GM18520 (cell line): Measurements from ENCODE around the gene MED27.

Source experiments
- ATAC-seq: cut with Tn5 transposase; IDR thresholded peaks from one replicate; pipeline ENCODE4 v1.9.1; 2021; ENCODE audit not compliant: unreplicated experiment

MED27 gene

DNA sequence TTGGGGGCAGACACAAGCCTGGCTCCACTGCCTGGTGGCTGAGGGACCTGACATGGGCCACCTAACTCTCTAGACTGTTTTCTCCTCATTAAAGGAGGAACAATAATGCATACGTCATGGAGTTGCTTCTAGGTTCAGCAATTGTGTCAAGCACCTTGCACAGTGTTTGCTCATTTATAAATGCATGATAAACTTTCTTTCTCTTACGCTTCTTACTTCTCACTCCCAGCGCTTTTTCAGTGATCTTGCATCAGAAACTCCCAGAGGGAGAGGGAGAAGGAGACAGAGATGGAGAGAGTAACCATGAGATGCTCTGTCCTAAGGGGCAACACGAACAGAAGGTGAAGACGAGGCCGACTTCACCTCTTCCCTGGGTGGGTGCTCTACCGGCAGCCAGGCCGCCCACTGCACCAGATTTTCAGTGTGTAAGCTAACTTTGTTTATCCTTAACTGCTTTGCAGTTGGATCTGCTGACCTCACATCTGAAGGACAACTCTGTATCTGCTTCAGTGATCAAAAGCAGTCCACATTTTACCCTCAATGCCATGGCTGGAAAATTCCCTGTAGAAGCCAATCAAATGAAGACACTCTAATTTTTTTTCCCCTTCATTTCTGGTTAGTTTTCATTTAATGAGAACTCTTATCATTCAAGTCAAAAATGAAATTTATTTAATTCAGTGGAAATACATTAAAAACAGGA lies 35.3 kb downstream of the MED27 start:
- no peak for ATAC-seq

DNA sequence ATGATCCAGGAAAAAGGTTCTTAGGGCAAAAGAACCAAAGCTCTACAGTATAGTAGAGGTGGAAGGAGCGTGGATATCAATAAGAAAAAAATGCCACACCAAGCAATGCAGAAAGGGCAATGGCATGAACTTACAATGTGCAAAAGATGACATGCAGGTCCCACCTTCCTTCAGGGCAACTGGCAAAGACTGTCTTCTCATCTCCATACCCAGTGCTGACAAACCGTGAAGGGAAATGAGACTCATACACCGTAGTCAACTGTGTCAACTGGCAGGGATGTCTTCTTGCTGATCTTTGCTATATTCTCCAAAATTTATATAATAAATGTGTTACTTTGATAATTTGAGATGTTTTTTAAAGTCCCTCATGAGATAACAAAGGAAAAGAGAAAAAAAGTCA lies 36.0 kb downstream of the MED27 start:
- ATAC-seq: no peak

DNA sequence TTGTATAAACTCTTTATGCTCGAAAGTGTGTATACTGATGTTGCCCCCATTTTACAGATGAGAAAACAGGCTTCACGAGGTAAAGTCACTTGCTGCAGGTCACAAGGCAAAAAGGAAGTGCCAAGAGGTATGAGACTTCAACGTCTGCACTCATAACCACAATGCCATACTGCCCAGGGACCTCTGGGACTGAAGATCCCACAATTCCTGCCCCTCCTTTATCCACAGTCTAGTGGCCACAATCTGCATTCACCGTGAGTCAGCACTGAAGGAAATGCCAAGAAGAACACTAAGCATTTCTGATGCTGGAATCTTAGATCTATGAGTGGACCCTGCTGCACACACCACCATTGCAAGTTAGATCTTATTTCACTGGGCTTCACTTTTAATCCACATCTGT lies 37.3 kb downstream of the MED27 start:
- ATAC-seq: no peak

DNA sequence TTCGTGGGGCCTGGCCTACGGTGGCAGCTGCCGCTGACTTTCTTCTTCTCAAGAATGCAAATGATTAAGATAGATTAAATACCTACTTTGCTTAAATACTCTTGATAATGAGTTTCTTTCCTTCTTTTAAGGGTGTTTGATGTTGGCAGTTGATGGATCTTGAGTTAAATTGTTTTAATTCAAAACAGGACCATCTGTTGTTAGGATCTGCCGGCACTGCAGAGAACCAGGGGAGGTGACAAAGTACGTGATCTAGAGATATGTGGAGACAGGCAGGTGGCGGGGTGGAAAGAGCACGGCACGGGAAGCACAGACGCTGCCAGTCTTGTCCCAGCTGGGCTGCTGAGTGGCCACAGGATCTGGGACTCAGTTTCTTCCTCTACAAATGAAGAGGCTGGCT lies 37.9 kb downstream of the MED27 start:
- no peak for ATAC-seq

DNA sequence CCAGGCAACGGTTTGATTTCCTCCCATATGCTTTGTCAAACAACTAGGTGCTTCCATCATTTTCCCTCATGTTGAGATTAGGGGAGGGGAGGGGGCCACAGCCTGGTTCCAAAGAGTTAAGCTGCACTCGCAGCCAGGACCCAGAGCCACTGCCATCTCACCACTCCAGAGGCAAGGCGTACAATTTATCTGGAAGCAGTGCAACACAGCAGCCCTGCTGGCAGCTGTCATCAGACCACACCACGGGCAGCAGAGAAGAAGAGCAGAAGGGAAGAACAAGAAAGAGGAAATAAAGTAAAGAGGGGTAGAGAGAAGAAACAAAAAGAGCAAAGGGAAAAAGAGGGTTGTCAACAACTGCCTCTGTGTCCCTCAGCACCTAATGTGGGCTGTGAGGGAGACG lies 38.9 kb downstream of the MED27 start:
- no peak for ATAC-seq

DNA sequence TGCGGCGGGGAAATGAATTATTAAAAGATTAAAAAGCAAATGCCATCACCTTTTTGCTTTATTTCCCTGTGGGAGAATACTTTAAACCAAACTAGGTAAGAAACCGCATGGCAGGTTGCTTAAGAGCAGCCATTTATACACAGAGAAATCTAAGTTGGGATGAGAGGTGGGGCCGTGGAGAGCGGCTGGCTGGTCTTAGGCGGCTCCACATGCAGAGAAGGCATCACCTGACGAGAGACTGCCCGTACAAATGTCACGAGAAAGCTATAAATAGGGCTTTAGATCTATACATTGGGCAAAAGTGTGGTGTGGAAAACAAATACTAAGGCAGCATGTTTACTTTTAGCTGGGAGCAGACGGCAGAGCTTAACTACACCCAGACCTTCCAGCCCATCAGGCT lies 39.4 kb downstream of the MED27 start:
- ATAC-seq: no peak

DNA sequence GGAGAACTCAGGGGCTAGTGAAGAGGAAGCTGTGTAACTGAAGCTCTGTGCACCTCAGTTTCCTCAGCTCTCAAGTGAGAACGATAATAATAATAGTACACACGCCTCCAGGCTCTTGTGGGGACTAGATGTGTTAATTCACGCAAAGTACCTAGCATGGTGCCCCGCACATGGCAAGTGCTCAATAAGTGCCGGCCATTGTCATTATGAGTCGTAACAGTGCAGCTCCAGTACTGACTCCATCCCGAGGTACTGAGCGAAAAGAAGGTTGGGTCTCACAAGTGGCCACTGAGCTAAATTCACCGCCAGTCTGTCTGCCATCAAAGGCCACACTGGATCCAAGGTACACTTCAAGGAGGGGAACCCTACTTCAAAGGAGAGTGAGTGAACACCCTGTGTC lies 40.4 kb downstream of the MED27 start:
- ATAC-seq: no peak

DNA sequence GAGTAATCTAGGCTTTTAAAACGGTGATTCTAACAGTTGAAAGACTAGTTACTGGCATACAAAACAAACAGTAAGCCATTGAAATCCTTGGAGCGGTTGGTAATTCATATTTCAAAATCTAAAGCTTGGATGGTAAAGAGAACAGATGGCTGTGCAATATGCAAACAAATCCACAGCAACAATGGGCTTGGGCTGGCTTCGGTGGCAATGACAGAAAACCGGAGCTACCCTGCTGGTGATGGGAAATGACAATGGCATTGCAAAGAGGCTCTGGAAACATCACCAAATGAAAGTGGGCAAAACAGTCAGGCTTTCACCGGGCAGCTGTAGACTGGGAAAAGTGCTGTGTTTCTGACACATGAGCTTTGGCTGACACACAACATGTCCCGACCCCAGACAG lies 42.2 kb downstream of the MED27 start:
- no peak for ATAC-seq

DNA sequence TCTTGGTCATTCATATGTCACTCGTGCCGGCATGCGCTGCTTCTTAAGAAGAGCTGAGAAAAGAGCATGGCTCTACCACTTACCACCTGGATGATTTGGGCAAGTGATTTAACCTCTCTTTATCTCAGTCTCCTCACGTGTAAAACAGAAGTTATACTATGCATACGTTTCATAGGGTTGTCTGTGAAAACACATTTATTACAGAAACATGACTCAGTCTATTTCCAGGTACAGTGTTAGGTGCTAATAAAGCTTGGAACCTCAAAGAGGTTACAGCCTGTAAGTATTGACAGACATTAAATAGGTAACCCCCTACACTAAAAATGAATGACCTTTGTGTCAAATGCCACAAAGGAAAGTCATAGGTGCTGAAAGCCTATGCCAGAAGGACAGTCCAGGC lies 43.1 kb downstream of the MED27 start:
- no peak for ATAC-seq

DNA sequence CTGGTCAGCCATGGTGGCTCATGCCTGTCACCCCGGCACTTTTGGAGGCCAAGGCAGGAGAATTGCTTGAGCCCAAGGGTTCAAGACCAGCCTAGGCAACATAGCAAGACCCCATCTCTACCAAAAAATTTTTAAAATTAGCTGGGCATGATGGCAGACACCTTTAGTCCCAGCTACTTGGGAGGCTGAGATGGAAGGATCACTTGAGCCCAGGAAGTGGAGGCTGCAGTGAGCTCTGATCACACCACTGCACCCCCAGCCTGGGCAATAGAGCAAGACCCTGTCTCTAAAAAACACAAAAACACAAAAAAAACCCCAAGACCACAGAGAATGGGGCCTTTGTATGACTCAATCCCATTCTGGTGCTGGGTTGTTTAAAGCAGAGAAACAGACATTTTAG lies 44.0 kb downstream of the MED27 start:
- ATAC-seq: no peak

DNA sequence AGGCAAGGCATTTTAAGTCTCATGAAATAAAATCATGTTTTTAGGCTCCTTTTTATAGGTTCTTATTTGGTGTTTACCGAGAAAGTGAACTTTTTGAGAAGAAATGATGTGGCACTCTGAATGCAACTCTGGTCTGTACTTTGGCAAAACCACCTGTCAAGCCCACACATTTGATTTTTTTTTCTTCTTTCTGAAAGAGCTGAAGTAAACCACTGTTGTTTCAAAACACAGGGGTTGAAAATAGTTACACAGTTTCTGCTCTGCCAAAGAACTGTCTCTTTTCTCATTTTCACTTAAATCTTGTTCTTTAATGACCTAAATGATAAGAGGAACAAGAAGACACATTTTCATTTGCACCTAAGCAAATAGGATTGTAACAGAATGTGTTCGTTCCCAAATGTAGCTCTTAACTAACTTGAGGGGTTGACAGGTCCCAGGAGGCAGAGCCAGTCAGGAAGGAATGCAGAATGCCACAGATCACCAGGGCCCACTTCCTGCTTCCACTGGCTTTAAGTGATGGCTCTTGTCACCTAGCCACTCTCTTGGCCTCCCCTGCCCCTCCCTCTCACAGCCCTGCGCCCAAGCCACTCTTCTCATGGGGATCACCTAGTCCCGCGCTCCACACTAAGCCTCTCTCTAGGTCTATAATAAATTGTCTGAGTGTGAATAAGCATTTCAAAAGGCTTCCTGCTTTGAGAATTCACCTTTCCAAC lies 47.3 kb downstream of the MED27 start:
- no peak for ATAC-seq

DNA sequence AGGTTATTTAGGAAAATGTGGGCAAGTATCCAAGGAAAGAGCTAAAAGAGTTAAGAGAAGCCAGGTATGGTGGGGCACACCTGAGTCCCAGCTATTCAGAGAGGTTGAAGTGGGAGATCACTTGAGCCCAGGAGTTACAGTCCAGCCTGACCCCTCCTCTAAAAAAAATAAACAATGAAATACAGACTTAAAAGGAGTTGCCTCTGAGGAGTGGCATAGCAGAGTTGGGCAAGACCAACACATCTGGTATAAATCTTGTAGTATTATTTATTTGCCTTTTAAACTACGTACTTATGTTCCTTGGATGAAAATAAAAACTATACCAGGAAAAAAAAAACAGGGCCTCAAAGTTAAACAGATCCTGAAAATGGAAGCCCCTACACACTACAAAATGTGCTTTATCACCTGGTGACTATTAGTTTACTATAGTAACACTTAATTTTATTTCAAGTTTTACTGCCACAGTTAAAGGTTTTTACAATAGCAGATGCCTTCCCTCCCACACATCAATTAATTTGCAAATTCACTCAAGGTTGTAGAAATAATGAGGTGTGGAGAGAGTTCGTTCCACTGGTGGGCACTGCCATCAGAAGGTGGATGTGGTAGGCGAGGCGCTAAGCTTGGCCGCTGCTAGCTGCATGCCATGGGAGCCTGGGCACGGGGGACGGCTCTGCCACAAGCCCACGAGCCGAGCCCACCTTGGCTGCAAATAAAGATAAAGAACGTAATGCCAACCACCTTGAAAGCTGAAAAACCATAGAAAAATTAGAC lies 48.0 kb downstream of the MED27 start:
- no peak for ATAC-seq

DNA sequence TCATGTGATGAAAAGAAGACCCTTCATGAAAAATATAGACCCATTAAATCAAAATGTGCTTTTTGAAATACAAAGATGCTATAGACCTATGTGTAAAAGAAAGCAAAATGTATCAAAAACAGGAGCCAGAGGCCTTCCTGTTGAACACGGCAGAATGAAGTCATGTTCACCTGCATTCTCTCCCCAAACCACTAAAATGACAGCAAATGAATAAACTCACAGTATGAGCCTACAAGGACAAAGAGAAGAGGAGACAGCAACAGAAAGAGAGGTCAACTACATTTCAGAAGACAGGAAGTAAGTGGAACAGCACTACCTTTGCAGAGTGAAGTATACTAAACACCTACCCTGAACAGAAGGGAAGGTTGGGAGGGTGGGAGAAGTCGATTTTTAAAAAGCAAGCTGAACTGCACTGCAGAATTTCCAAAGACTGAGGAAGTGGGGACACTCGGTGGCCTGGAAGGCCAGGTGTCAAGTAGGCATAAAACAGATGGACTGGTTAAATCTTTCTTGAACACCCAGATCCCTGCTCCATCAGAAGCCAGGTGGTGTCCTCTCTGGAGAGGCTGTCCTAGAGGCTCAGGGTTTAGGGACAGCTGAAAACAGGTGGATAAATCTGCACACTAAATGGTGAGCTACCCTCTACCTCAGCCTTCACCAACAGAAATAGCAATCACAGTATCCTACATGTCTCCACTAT lies 48.9 kb downstream of the MED27 start:
- ATAC-seq: no peak

DNA sequence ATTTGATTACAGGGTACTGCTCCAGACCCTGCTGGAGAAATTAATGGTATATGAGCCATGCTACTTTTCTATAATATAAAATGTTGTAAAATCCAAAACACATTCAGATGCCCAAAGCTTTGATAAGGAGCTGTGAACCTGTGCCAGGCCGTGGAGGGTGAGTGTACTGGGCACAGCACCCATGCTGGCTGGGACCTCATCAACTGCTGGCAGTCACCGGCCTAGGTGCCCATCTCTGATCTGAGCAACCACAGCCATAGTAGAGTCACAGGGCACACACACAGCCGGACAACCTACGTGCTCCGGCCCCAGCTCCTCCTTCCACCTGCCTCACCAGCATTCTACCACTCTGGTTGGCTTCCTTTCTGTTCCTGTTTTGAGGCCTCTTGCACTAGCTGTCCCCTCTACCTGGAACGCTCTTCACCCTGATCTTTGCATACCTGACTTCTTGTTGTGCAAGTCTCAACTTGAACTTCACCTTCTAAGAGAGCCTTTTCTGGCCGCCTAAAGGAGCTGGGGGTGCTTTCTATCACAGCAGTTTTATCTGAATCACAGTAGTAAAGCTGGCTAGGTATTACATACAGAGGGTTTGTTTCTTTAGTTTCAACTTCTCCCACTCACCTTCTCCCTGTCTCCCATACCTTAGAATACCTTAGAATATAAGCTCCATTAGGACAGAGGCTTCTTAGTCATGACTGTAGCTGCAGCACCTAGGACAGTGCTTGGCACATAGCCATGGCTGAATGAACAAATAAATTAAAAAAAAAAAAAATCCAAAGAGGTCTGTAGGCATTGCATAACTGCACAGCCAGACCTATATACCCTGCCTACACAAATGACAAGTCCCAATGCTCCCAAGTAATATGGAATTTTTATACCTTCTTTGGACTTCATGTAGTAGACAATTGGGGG lies 51.7 kb downstream of the MED27 start:
- no peak for ATAC-seq

DNA sequence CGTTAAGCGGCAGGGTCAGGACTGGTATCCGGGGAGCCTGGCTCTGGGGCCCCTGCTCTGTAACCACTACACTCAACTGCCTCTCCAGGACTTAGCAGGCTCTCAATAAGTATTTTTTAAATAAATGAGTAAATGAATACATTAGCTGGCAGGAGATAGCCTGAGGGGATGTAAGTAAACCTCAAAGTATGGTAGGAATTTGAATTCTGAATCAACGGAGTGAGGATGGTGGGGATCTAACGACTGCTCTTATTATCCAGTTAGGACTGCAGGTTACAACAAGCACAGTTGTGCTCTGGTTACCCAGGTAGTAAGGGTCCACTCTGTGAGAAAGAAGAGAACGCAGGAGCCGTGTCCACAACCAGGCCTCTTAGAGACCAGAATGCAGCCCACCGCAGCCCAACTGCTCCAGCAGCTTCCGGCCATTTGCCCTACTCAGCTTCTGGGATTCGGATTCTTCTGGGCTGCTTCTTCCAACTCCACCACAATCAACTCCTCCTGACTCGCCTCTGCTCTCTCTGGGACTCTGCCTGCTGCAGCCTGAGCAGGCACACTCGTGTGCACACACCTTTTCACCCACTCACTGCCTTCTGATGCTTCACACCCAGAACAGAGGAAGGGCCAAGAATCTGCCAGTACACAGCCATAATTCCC lies 52.6 kb downstream of the MED27 start:
- no peak for ATAC-seq

DNA sequence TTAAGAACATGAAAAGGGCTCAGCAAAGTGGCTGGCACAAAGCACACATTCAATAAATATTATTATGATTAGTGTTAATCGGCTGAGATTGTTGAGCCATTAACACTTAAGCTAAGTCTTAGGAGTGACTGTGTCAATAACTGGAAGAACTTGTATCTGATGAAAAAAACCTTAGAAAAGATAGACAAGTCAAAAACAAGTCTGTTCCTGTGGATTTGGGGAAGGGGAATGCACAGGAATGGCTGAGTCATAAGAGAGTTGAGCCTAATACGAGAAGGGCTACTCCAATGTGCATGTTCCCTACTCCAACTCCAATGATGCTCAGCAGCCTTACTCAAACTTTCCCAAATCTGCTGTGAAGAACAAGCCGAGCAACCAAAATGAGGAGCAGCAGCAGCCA lies 53.9 kb downstream of the MED27 start:
- no peak for ATAC-seq

DNA sequence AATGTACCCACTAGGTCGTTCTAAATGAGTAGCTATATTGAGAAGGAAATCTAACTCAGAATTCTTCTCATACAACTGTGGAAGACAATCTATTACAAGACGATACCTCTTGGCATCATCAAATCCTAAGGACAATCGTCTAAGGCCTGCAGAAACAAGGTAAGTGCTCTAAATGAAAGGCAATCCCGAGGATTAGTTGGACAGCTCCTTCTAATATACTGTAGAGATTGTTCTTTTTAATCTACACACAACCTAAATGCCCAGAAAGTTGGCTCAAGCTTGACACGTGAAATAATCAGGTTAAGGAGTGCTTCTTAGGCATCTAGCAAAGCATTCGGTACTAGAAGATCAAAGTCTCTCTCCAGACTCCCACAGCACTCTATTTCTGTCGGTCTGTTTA lies 55.1 kb downstream of the MED27 start:
- ATAC-seq: no peak

DNA sequence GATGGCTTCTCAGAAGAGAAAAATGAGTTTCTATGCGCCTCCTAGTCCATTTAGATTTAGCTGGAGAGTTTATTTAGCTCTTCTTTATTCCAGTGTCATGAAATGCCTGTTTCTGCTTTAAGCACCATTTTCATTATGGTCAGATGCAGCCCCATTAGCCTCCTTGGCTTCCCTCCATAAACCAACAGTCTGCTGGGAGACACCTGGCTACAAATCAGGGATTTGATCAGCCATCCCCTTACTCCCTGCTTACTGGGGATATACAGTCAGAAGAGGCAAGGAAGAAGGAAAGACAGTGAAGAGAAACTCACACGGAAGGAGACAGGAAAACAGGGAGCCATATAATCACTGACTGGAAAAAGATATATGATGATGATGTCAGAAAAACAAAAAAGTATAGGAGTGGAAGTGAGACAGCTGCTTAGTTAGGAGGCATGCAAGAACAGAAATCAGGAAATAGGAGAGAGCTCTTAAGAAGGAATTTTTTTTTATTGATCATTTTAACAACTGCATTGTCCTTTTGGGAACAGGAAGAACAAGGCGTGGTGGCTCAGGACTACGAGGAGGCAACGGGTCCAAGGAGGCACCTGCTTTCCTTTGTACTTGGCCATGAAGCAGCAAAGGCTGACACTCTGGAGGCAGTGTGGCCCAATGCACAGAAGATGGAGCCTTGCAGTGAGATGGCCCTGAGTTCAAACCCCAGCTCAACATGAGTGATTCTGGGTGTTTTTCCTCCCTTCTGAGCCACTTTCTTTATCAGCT lies 56.1 kb downstream of the MED27 start:
- no peak for ATAC-seq

DNA sequence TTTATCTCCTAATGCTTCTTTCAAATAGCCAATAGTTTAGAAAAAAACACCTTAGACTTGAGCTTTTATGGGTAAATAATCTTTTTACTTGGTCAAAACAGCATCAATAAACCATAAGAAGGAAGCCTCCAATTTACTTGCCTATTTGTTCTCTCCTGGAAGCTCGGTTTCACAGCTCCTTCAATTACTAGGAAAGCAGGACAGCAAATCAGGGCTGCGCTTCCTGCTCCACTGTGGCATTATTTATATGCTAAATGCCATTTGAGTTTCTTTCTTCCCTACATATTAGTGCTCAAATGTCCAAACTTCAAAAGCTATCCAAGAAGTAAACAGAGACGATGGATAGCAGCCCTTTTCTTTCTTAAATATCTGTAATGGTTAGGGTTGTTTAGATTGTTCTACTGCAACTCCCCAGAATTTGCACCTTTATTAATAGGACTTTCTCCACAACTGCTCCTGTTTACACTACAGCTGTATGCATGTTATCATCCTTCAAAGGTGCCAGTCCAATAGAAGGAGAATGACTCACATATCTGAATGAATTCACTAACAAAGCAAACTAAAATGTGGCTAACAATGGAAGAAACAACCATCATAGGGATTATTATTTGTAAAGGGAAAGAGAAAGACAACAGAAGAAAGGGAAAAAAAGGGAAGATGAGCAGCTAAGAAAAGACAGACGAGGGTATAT lies 58.7 kb downstream of the MED27 start:
- no peak for ATAC-seq
